Thyroid gland (tissue), 4 donors: ENCODE data around the gene RAB37. TPM values are rescaled to one million over a fixed set of nuclear protein-coding genes. Genes with fewer than 3 reads are reported as not detected.

ENCODE experiments used
- DNase-seq, 2 donors: peaks; one replicate each; pipeline ENCODE4 v3.0.0-alpha.2; 2019
- H3K27ac ChIP-seq, 3 donors: fragments of 200-600 bp; sonication (generic); 1 replicate in 2 of 3; 2 replicates in 1 of 3; pipeline ENCODE4 v1.5.1; 2016 to 2019; ENCODE audit warnings: mild to moderate bottlenecking in 1 of 3, moderate library complexity in 1 of 3
- H3K27me3 ChIP-seq: fragments of 200-600 bp; sonication (generic); one replicate; pipeline ENCODE4 v1.5.1; 2019
- H3K36me3 ChIP-seq, 2 donors: fragments of 200-600 bp; sonication (generic); one replicate each; pipeline ENCODE4 v1.5.1; 2016 to 2019
- H3K4me1 ChIP-seq, 2 donors: fragments of 200-600 bp; sonication (generic); one replicate each; pipeline ENCODE4 v1.5.1; 2017 to 2019
- H3K4me3 ChIP-seq, 3 donors: fragments of 200-600 bp; sonication (generic); replicated peaks in 1 of 3; 1 replicate in 2 of 3; 2 replicates in 1 of 3; pipeline ENCODE4 v1.5.1; 2016; ENCODE audit warnings: mild to moderate bottlenecking in 1 of 3
- H3K9me3 ChIP-seq: fragments of 200-600 bp; sonication (generic); one replicate; pipeline ENCODE4 v1.5.1; 2017
- POLR2A ChIP-seq, 2 donors: fragments of 450-650 bp; IDR thresholded peaks; one replicate each; pipeline ENCODE4 v1.6.1; 2017; ENCODE audit warnings: antibody characterized with exemption in 2 of 2, mild to moderate bottlenecking in 2 of 2, moderate library complexity in 1 of 2
- WGBS, 2 donors: methylation state at CpG; one replicate each; pipeline ENCODE4 v1.1.5; 2017; 5-methylcytosine and 5-hydroxymethylcytosine counted together
- intact Hi-C: fragments of 100-400 bp; cut with DNase I; formaldehyde crosslinking; loops from one replicate; pipeline ENCODE4 v1.15.1; 2023
- total RNA-seq, 4 donors: library from RNA; depleted of rRNA; stranded (reverse); fragments of >200 nt; gene quantifications; one replicate each; pipeline ENCODE4 v1.2.3, GENCODE V29; 2016
- TF ChIP-seq, protein P1 (sequence below), 6 experiments: fragments of 200-600 bp in 3 of 6; fragments of 450-650 bp in 3 of 6; sonication (generic) in 3 of 6; IDR thresholded peaks; one replicate each; pipeline ENCODE4 v1.5.1; 2016 to 2019; ENCODE audit warnings: antibody characterized with exemption in 6 of 6, mild to moderate bottlenecking in 2 of 6, inconsistent platforms in 1 of 6, moderate library complexity in 1 of 6

RAB37 gene
- total RNA-seq, 4 donors from 2014 or later = 0.33 to 1.8 (median 0.39) TPM

DNA sequence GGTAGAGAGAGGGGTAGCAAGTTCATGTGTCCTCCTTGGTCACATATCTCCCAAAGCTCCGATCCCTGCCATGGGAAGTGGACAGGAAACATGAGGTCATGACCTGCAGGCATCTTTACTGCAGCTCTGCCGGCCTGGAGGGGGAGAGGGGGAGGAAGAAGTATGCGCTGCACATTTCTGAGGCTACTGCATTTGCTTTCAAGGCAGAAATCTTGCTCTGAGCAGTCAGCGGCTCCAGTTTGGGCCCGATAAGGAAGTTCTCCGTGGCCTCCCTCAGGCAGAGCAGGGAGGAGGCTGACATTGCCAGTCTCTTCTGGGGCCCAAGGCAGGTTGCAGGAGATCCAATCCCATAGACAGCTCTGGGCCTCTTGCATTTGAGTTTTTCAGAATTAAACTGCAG is 9.9 kb downstream of the RAB37 start:
- 51 to 54% methylated on average over 5 to 6 of the region's 6 CpGs for WGBS, 2 donors
- H3K9me3 ChIP-seq = no peaks in the 10 kb centered on the region

DNA sequence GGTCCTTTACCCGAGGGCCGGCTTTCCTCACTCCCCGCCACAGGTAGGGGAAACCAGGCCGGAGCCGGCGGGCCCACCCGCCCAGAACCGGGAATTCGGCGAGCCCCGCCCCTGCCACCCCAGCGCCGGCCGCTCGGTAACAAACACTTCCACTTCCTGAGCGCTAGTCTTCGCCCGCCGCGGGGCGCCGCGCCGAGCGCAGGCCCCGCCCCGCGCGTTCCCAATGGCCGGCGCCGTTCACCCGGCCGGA is 11.1 kb downstream of the RAB37 start:
- H3K27ac ChIP-seq = peak overlapping the region; percentile 45 to 69 (median 55)
- H3K36me3 ChIP-seq = no peaks in the 10 kb centered on the region
- TF ChIP-seq, protein P1, sequence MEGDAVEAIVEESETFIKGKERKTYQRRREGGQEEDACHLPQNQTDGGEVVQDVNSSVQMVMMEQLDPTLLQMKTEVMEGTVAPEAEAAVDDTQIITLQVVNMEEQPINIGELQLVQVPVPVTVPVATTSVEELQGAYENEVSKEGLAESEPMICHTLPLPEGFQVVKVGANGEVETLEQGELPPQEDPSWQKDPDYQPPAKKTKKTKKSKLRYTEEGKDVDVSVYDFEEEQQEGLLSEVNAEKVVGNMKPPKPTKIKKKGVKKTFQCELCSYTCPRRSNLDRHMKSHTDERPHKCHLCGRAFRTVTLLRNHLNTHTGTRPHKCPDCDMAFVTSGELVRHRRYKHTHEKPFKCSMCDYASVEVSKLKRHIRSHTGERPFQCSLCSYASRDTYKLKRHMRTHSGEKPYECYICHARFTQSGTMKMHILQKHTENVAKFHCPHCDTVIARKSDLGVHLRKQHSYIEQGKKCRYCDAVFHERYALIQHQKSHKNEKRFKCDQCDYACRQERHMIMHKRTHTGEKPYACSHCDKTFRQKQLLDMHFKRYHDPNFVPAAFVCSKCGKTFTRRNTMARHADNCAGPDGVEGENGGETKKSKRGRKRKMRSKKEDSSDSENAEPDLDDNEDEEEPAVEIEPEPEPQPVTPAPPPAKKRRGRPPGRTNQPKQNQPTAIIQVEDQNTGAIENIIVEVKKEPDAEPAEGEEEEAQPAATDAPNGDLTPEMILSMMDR (IDR thresholded peaks at IDR 0.05) = peak in 3 of 6 experiments; percentile 12 to 39 (median 30)
- TF ChIP-seq POLR2A (IDR thresholded peaks at IDR 0.05) = no peak
- H3K9me3 ChIP-seq = no peaks in the 10 kb centered on the region
- no peak for DNase-seq
- H3K27me3 ChIP-seq = no peaks in the 10 kb centered on the region
- H3K4me3 ChIP-seq = peak overlapping the region in 1 of 3 donors; percentile 77
- 0 to 1% methylated on average over 15 to 16 of the region's 34 CpGs for WGBS, 2 donors
- intact Hi-C loops = loop anchor here (5.0 kb wide), 1 partner anchor 209 kb away; no protein-coding TSS in a partner anchor
- H3K4me1 ChIP-seq = peaks cover 30 to 36% of the 10 kb centered on the region in 2 donors

More for the DNA sequence above, 9.9 kb downstream of the RAB37 start:
- H3K4me3 ChIP-seq = no peak overlapping the region
- H3K36me3 ChIP-seq = no peaks in the 10 kb centered on the region
- no peaks in the 10 kb centered on the region for H3K27me3 ChIP-seq
- intact Hi-C loops = loop anchor here (5.0 kb wide), 1 partner anchor 210 kb away; no protein-coding TSS in a partner anchor
- peaks cover 30 to 31% of the 10 kb centered on the region in 2 donors for H3K4me1 ChIP-seq
- H3K27ac ChIP-seq = no peak overlapping the region
- TF ChIP-seq, protein P1 (IDR thresholded peaks at IDR 0.05) = no peak
- TF ChIP-seq POLR2A (IDR thresholded peaks at IDR 0.05) = no peak
- no peak for DNase-seq

DNA sequence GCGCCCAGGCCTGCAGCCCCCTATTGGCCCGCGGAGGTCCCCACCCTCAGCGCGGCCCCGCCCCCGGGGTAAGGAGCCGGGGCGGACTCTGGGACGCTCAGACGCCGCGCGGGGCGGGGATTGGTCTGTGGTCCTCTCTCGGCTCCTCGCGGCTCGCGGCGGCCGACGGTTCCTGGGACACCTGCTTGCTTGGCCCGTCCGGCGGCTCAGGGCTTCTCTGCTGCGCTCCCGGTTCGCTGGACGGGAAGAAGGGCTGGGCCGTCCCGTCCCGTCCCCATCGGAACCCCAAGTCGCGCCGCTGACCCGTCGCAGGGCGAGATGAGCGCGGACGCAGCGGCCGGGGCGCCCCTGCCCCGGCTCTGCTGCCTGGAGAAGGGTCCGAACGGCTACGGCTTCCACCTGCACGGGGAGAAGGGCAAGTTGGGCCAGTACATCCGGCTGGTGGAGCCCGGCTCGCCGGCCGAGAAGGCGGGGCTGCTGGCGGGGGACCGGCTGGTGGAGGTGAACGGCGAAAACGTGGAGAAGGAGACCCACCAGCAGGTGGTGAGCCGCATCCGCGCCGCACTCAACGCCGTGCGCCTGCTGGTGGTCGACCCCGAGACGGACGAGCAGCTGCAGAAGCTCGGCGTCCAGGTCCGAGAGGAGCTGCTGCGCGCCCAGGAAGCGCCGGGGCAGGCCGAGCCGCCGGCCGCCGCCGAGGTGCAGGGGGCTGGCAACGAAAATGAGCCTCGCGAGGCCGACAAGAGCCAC is 11.6 kb downstream of the RAB37 start, which contains the start of gene NHERF1:
Gene NHERF1, plus strand, starts transcription at position 100 of the 750 bp plus-strand sequence. Its CDS starts 219 bp downstream, at position 319.
- Histone ChIP-seq H3K9me3 (no peaks in the 10 kb centered on the region), H3K4me1 (peaks cover 31 to 36% of the 10 kb centered on the region in 2 donors), H3K4me3 (peak within 1 kb of the TSS; percentile 68 to 86 (median 77)), H3K36me3 (no peaks in the 10 kb centered on the region), H3K27me3 (no peaks in the 10 kb centered on the region), H3K27ac (peak within 1 kb of the TSS; percentile 60 to 69 (median 65))
- intact Hi-C loops = loop anchor here (5.0 kb wide), 1 partner anchor 209 kb away; no protein-coding TSS in a partner anchor
- DNase-seq = peak; percentile 96
- WGBS, 2 donors = 3% methylated on average over 8 of the region's 90 CpGs; no CpG with 5 or more reads in 1 of the 2 donors
- peak; percentile 67 to 98 for TF ChIP-seq POLR2A (IDR thresholded peaks at IDR 0.05)
- TF ChIP-seq, protein P1 (IDR thresholded peaks at IDR 0.05) = peak in 3 of 6 experiments; percentile 4 to 10 (median 5)

DNA sequence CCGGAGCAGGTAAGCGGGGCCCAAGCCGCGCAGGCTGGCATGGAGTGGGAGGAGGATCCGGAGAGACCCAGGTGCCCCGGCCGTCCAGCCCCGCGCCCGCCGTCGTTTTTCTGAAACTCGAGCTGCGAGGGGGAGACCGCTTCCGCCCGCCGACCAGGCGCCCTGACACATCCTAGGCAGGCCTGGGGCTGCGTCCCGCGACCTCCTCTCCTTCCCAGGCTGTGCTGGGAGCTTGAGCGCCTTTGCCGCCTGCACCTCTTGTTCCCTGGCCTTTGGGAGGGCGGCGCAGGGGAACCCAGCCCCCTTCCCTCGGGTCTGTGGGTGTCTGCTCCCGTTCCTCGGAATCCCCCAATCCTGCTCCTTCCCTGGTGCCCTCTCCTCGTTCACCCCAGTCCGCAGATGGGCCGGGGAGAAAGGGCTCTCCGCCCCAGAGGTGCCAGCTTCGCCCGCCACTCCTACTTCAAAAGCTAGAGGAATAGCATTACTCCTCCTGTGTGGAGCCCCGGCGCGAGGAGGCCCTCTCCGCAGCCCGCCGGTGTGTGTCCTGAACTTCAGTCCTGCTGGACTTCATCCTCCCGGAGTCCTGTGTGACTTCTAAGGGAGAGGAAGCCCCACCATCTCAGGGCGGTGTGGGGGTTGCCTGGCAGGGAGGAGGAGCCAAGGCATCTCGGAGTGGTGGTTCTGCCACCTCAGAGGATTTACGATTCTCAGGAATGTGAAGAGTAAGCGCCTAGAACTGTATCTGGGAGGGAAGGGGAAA is 12.4 kb downstream of the RAB37 start:
- Histone ChIP-seq H3K4me1 (peaks cover 36 to 38% of the 10 kb centered on the region in 2 donors), H3K4me3 (peak overlapping the region; percentile 68 to 86 (median 77)), H3K27me3 (no peaks in the 10 kb centered on the region), H3K27ac (peak overlapping the region; percentile 9 to 65 (median 60)), H3K36me3 (no peaks in the 10 kb centered on the region), H3K9me3 (no peaks in the 10 kb centered on the region)
- WGBS, 2 donors = 3 to 4% methylated on average over 16 to 34 of the region's 46 CpGs
- DNase-seq = peak; percentile 63
- intact Hi-C loops = loop anchor here (5.0 kb wide), 1 partner anchor 208 kb away; no protein-coding TSS in a partner anchor
- TF ChIP-seq, protein P1 (IDR thresholded peaks at IDR 0.05) = no peak
- TF ChIP-seq POLR2A (IDR thresholded peaks at IDR 0.05) = no peak
